AG10803 (cell line): ENCODE measurements around the gene IGF2.

Experiments used
- DNase-seq: peaks from one replicate; pipeline ENCODE4 v3.0.0; 2010; ENCODE audit warnings: low read depth
- H3K4me3 ChIP-seq: 2 replicates; pipeline ENCODE4 v1.5.1; 2011; ENCODE audit warnings: mild to moderate bottlenecking, low read length, control low read depth
- CTCF ChIP-seq: conservative IDR thresholded peaks from 2 replicates; pipeline ENCODE4 v1.5.1; 2011; ENCODE audit warnings: mild to moderate bottlenecking, low read length, control low read depth, inconsistent platforms

IGF2 gene

DNA sequence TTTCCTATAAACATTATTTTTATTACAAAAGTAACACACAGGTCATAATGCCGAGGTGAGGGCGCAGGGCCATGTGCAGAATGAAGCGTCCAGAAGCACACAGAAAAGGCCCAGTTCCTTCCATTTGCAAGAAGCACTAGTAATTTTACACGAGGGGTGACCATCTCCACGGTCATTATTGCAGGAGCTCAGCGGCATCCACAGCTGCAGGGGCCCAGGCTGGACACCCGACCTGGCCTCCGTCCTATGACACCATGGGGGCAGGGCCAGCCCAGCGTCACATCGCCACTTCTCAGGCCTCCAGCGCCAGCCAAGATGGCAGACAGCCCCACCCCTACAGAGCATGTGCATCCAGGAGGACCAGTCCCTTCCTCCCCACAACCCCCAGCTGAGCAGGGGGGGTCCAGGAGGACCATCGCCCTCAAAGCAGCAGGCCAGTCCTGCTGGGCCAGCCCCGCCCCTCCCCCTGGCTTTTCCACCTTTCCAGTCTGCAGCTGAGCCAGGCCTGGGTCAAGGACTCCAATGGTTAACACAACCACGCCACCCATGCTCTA is 3.5 kb downstream of the IGF2 start:
- no peak overlapping the region for H3K4me3 ChIP-seq
- DNase-seq, result no peak
- TF ChIP-seq CTCF, result no peak

DNA sequence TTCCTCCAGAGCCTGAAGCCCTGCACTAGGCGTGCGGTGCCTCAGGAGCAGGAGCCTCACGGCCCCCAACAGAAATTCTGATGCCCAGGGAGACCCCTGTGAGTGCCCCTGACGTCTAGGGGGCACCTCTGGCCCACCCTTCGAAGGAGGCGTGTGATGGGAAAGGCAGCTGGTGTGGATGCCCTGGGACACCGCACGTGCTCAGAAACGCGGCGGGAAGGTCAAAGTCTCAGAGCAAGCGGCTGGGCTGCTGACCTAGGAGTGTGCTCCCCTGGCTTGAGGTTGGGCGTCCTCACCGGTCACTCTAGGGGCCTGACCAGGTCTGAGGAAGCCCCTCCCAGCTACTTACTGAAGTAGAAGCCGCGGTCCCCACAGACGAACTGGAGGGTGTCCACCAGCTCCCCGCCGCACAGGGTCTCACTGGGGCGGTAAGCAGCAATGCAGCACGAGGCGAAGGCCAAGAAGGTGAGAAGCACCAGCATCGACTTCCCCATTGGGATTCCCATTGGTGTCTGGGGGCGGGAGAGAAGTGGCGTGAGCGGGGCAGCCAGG is 4.1 kb downstream of the IGF2 start:
- no peak for DNase-seq
- no peak for TF ChIP-seq CTCF
- no peak overlapping the region for H3K4me3 ChIP-seq

DNA sequence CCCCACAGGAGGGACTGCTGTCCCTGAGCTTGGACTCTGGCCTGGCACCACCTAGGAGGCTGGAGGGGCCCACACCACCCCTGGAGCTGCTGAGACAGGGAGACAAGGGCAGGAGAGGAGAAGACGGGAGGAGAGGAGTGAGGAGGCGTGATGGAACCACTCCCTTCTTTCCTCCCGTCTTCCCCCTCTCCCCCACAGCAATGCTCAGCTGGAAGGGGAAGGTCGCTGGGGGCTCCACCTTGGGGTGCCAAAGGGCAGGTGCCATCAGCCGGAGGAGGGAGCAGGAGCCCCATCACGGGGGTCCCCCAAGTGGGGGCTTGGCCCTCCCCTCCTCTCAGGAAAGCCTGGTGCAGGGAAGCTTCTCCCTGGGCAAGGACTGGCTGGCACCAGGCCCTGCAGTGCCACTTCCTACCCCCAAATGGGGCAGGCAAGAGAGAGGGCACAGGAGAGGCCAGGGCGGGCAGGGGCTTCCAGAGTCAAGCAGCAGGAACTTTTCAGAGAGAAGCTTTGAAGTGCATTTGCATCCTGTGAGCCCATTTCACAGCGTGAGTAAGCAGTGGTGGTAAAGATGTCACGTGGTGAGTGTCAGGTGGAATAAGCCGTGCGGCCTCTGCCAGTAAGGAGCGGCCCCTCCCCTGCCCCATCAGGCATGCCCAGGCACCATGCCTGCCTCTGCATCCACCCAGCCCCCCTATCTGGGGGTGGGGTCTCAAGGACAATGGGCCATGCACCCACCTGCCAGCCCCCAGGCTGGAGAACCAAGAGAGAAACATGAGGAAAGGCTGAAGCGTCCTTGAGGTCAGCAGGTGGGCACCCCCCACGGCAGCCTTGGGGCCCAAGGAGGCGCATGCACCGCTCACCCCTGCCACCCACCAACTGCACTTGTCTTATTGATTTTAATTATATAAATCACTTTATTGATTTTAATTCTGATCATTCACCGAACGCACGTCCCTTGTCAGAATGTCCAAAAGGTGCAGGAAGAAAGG is 4.9 kb downstream of the IGF2 start:
- no peak overlapping the region for H3K4me3 ChIP-seq
- TF ChIP-seq CTCF, result no peak
- DNase-seq, result no peak

GRCh38 chr11:2133241-2134021 is 5.8 kb downstream of the IGF2 start:
- H3K4me3 ChIP-seq, result no peak overlapping the region
- no peak for TF ChIP-seq CTCF
- DNase-seq, result no peak

GRCh38 chr11:2132874-2133240 is 6.3 kb downstream of the IGF2 start:
- no peak overlapping the region for H3K4me3 ChIP-seq
- TF ChIP-seq CTCF, result no peak
- DNase-seq, result no peak

DNA sequence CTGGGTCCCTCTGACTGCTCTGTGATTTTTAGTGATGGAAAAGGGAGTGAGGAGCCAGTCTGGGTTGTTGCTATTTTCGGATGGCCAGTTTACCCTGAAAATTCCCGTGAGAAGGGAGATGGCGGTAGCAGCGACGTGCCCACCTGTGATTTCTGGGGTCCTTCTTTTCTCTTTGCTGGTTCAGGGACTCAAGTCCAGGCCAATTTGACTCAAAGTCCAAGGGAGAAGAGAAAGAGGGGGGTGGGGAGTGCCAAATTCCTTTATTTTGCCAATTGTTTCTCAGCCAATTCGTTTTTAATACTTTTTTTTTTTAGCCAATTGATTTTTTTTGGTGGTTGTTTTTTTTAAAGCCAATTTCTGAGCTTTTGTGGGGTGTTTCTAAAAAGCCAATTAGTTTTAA is 6.9 kb downstream of the IGF2 start:
- no peak overlapping the region for H3K4me3 ChIP-seq
- no peak for DNase-seq
- no peak for TF ChIP-seq CTCF
